AG04449 (cell line): Measurements from ENCODE around the gene YBX2.
A peak's percentile ranks its signal among the peaks of the same experiment; 100 is the strongest.
"Not testable (repeated sequence)": the region's sequence is repeated elsewhere in the genome, so short reads cannot be mapped to it uniquely, and the experiment has no call there.

Experiments
- CTCF ChIA-PET: fragments of 350-600 bp; formaldehyde crosslinking; extraction: SDS; loops from one replicate; lab custom pipeline; 2021; ENCODE audit warnings: antibody characterized with exemption; lab: Yijun Ruan, JAX
- POLR2A ChIA-PET: fragments of 400-600, 350-600 bp; formaldehyde crosslinking; extraction: SDS; loops from one replicate; lab custom pipeline; 2020; ENCODE audit warnings: antibody characterized with exemption, inconsistent platforms; lab: Yijun Ruan, JAX
- DNase-seq: peaks from one replicate; pipeline ENCODE4 v3.0.0-alpha.2; 2010; ENCODE audit warnings: low read depth, low spot score
- H3K4me3 ChIP-seq: 2 replicates; pipeline ENCODE4 v1.5.1; 2011; ENCODE audit warnings: low read depth, mild to moderate bottlenecking, control low read depth, low read length
- CTCF ChIP-seq: IDR thresholded peaks from one replicate; pipeline ENCODE4 v1.5.1; 2011; ENCODE audit warnings: mild to moderate bottlenecking, moderate library complexity, low read length, control low read depth, inconsistent platforms; ENCODE audit not compliant: insufficient read depth; ENCODE audit errors: missing control alignments

YBX2 gene

GRCh38 chr17:7334938-7335538 lies 40.6 kb upstream of the YBX2 start:
- ChIA-PET POLR2A (no interaction called here), CTCF (interaction anchor here (1.5 to 4.3 kb wide), 3 partner anchors 9 to 15 kb away, joined by 3 to 34 read pairs (median 18); no protein-coding TSS in a partner anchor)
- DNase-seq, result no peak
- TF ChIP-seq CTCF, result no peak
- H3K4me3 ChIP-seq, result no peak overlapping the region

GRCh38 chr17:7332600-7333069 lies 38.2 kb upstream of the YBX2 start:
- DNase-seq, CTCF ChIA-PET, H3K4me3 ChIP-seq, POLR2A ChIA-PET: not testable (repeated sequence)

- POLR2A ChIA-PET, result no interaction called here
- no peak for TF ChIP-seq CTCF
- H3K4me3 ChIP-seq, result no peak overlapping the region
- CTCF ChIA-PET, result interaction anchor here (3.5 kb wide), 1 partner anchor 13 kb away, joined by 30 read pairs; no protein-coding TSS in a partner anchor
- no peak for DNase-seq
Measured at GRCh38 chr17:7332111-7332510, 37.7 kb upstream of the YBX2 start.

- TF ChIP-seq CTCF, result no peak
- POLR2A ChIA-PET, result interaction anchor here (1.5 to 2.3 kb wide), 4 partner anchors 13 to 153 kb away, joined by 5 to 20 read pairs (median 8); partner anchors contain the start of genes POLR2A and TMEM256
- H3K4me3 ChIP-seq, result peak overlapping the region; percentile 96
- DNase-seq, result no peak
- CTCF ChIA-PET, result interaction anchor here (1.7 to 3.5 kb wide), 5 partner anchors 12 to 230 kb away, joined by 5 to 30 read pairs (median 10); partner anchors contain the start of gene SLC2A4
Measured at GRCh38 chr17:7330638-7331015, 36.2 kb upstream of the YBX2 start.

GRCh38 chr17:7329997-7330637 lies 35.7 kb upstream of the YBX2 start:
- peak overlapping the region; percentile 96 for H3K4me3 ChIP-seq
- POLR2A ChIA-PET, result interaction anchor here (0.6 to 2.3 kb wide), 14 partner anchors 10 to 154 kb away, joined by 3 to 20 read pairs (median 5); partner anchors contain the start of genes GPS2, POLR2A and TMEM256
- no peak for TF ChIP-seq CTCF
- CTCF ChIA-PET, result interaction anchor here (0.7 to 3.5 kb wide), 8 partner anchors 12 to 230 kb away, joined by 3 to 30 read pairs (median 6); partner anchors contain the start of genes SLC2A4 and TMEM95
- DNase-seq, result no peak

GRCh38 chr17:7329374-7329996 lies 35.0 kb upstream of the YBX2 start:
- no peak for TF ChIP-seq CTCF
- peak; percentile 96 for DNase-seq
- POLR2A ChIA-PET, result interaction anchor here (0.6 to 2.3 kb wide), 15 partner anchors 9 to 356 kb away, joined by 3 to 20 read pairs (median 5); partner anchors contain the start of genes GPS2, POLR2A and TMEM256
- CTCF ChIA-PET, result interaction anchor here (0.7 to 3.5 kb wide), 10 partner anchors 11 to 284 kb away, joined by 3 to 30 read pairs (median 5); partner anchors contain the start of genes SLC2A4 and TMEM95
- H3K4me3 ChIP-seq, result peak overlapping the region; percentile 96
